ENCODE data around the gene HNF1B. TPM values are rescaled to one million over a fixed set of nuclear protein-coding genes. Genes with fewer than 3 reads are reported as not detected.

HNF1B gene
- total RNA-seq, 1 donor: not detected

- no peak for DNase-seq (ENCODE audit: insufficient read length, low spot score, missing footprints)
- Histone ChIP-seq H3K4me1 (ENCODE audit: insufficient read depth, low read length) (no peaks in the 10 kb centered on the region), H4K20me1 (ENCODE audit: insufficient read depth, low read length) (no peaks in the 10 kb centered on the region), H3K4me3 (ENCODE audit: insufficient read depth, low read length) (no peak overlapping the region), H3K9me3 (ENCODE audit: low read depth, low read length) (no peaks in the 10 kb centered on the region), H3K4me2 (ENCODE audit: insufficient read depth, low read length) (no peak overlapping the region), H3K36me3 (ENCODE audit: insufficient read depth, low read length) (no peaks in the 10 kb centered on the region), H3K79me2 (ENCODE audit: insufficient read depth, low read length) (no peaks in the 10 kb centered on the region), H3K27ac (ENCODE audit: low read depth, low read length) (no peak overlapping the region), H2AFZ (ENCODE audit: low read length) (no peak overlapping the region), H3K27me3 (ENCODE audit: insufficient read depth, low read length) (peaks cover 12% of the 10 kb centered on the region)
- no peak for TF ChIP-seq CTCF (IDR thresholded peaks at IDR 0.05; ENCODE audit: extremely low read depth, low read depth, low read length)
Measured at GRCh38 chr17:37731056-37731455, 13.8 kb downstream of the HNF1B start.

DNA sequence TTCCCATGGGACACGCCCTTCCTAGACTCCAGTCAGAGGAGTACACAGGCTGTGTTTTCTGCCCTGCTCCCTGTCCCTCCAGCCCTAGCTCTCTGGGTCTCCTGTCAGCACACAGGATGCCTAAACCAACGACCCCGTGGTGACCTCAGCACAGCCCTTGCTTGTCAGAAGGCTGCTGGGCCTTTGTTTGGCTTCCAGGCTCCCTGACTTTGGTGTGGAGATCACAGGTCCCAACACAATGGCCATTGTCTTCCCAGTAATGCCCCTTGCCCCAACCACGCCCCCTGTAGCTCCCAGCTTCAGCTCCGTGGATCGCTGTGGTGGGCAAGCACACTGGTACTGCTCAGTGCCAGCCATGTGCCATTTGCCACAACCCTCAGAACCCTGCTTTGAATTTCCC is 15.0 kb downstream of the HNF1B start:
- no peaks in the 10 kb centered on the region for H3K79me2 ChIP-seq (ENCODE audit: insufficient read depth, low read length)
- H3K9me3 ChIP-seq (ENCODE audit: low read depth, low read length): no peaks in the 10 kb centered on the region
- no peak for TF ChIP-seq CTCF (IDR thresholded peaks at IDR 0.05; ENCODE audit: extremely low read depth, low read depth, low read length)
- DNase-seq (ENCODE audit: insufficient read length, low spot score, missing footprints): no peak
- no peaks in the 10 kb centered on the region for H4K20me1 ChIP-seq (ENCODE audit: insufficient read depth, low read length)
- no peaks in the 10 kb centered on the region for H3K4me1 ChIP-seq (ENCODE audit: insufficient read depth, low read length)
- no peaks in the 10 kb centered on the region for H3K36me3 ChIP-seq (ENCODE audit: insufficient read depth, low read length)
- H3K4me3 ChIP-seq (ENCODE audit: insufficient read depth, low read length): no peak overlapping the region
- no peak overlapping the region for H3K27ac ChIP-seq (ENCODE audit: low read depth, low read length)
- peaks cover 5% of the 10 kb centered on the region for H3K27me3 ChIP-seq (ENCODE audit: insufficient read depth, low read length)
- no peak overlapping the region for H3K4me2 ChIP-seq (ENCODE audit: insufficient read depth, low read length)
- H2AFZ ChIP-seq (ENCODE audit: low read length): no peak overlapping the region

GRCh38 chr17:37726891-37727675 is 17.8 kb downstream of the HNF1B start:
- Histone ChIP-seq H3K9me3 (ENCODE audit: low read depth, low read length) (no peaks in the 10 kb centered on the region), H4K20me1 (ENCODE audit: insufficient read depth, low read length) (no peaks in the 10 kb centered on the region), H3K79me2 (ENCODE audit: insufficient read depth, low read length) (no peaks in the 10 kb centered on the region), H3K27ac (ENCODE audit: low read depth, low read length) (no peak overlapping the region), H3K4me2 (ENCODE audit: insufficient read depth, low read length) (no peak overlapping the region), H3K27me3 (ENCODE audit: insufficient read depth, low read length) (no peaks in the 10 kb centered on the region), H3K36me3 (ENCODE audit: insufficient read depth, low read length) (no peaks in the 10 kb centered on the region), H3K4me3 (ENCODE audit: insufficient read depth, low read length) (no peak overlapping the region), H3K4me1 (ENCODE audit: insufficient read depth, low read length) (no peaks in the 10 kb centered on the region), H2AFZ (ENCODE audit: low read length) (no peak overlapping the region)
- TF ChIP-seq CTCF (IDR thresholded peaks at IDR 0.05; ENCODE audit: extremely low read depth, low read depth, low read length): no peak
- DNase-seq (ENCODE audit: insufficient read length, low spot score, missing footprints): no peak

- Histone ChIP-seq H3K27ac (ENCODE audit: low read depth, low read length) (no peak overlapping the region), H4K20me1 (ENCODE audit: insufficient read depth, low read length) (no peaks in the 10 kb centered on the region), H3K36me3 (ENCODE audit: insufficient read depth, low read length) (no peaks in the 10 kb centered on the region), H2AFZ (ENCODE audit: low read length) (no peak overlapping the region), H3K27me3 (ENCODE audit: insufficient read depth, low read length) (peaks cover 2% of the 10 kb centered on the region), H3K4me1 (ENCODE audit: insufficient read depth, low read length) (no peaks in the 10 kb centered on the region), H3K9me3 (ENCODE audit: low read depth, low read length) (no peaks in the 10 kb centered on the region), H3K4me3 (ENCODE audit: insufficient read depth, low read length) (no peak overlapping the region), H3K4me2 (ENCODE audit: insufficient read depth, low read length) (no peak overlapping the region), H3K79me2 (ENCODE audit: insufficient read depth, low read length) (no peaks in the 10 kb centered on the region)
- TF ChIP-seq CTCF (IDR thresholded peaks at IDR 0.05; ENCODE audit: extremely low read depth, low read depth, low read length): no peak
- no peak for DNase-seq (ENCODE audit: insufficient read length, low spot score, missing footprints)
Measured at GRCh38 chr17:37726248-37726647, 18.6 kb downstream of the HNF1B start.

Data from osteoblast (primary cell).